Neural cell (in vitro differentiated cells): ENCODE data around the gene SYT7. TPM values are rescaled to one million over a fixed set of nuclear protein-coding genes. Genes with fewer than 3 reads are reported as not detected.
A peak's percentile ranks its signal among the peaks of the same experiment; 100 is the strongest.

Experiments used
- H2AFZ ChIP-seq: fragments of 200-600, 300-800 bp; sonication (generic), shearing (Covaris generic); 2 replicates; pipeline ENCODE4 v1.6.0; 2014; ENCODE audit warnings: low read depth, mild to moderate bottlenecking, antibody characterized with exemption, low read length, moderate library complexity
- H3F3A ChIP-seq: fragments of 200-600 bp; shearing (Covaris generic); 2 replicates; pipeline ENCODE4 v1.6.1; 2016; ENCODE audit warnings: mild to moderate bottlenecking, moderate library complexity, mixed read lengths, antibody characterized with exemption, low read length; ENCODE audit not compliant: insufficient read depth, poor library complexity, severe bottlenecking
- H3K27ac ChIP-seq: fragments of 200-600, 300-800 bp; sonication (generic), shearing (Covaris generic); 2 replicates; pipeline ENCODE4 v1.5.1; 2014; ENCODE audit warnings: mild to moderate bottlenecking, low read length, moderate library complexity
- H3K27me3 ChIP-seq: fragments of 300-800, 200-600 bp; sonication (generic), shearing (Covaris generic); 2 replicates; pipeline ENCODE4 v1.6.0; 2014; ENCODE audit warnings: mild to moderate bottlenecking, low read depth, low read length, moderate library complexity; ENCODE audit not compliant: insufficient read depth
- H3K36me3 ChIP-seq: fragments of 300-800, 200-600 bp; sonication (generic), shearing (Covaris generic); 2 replicates; pipeline ENCODE4 v1.5.1; 2014; ENCODE audit warnings: mild to moderate bottlenecking, antibody characterized with exemption, low read length, moderate library complexity; ENCODE audit not compliant: insufficient read depth
- H3K4me2 ChIP-seq: fragments of 300-800, 200-600 bp; sonication (generic), shearing (Covaris generic); 2 replicates; pipeline ENCODE4 v1.6.0; 2014; ENCODE audit warnings: mild to moderate bottlenecking, low read length
- H3K4me3 ChIP-seq: fragments of 300-800, 200-600 bp; sonication (generic), shearing (Covaris generic); 2 replicates; pipeline ENCODE4 v1.5.1; 2014; ENCODE audit warnings: mild to moderate bottlenecking, low read length, moderate library complexity
- H3K79me2 ChIP-seq: fragments of 200-600 bp; shearing (Covaris generic); replicated peaks from 2 replicates; pipeline ENCODE4 v1.6.0; 2014; ENCODE audit warnings: mild to moderate bottlenecking, low read length, moderate library complexity; ENCODE audit not compliant: insufficient read depth
- H3K9ac ChIP-seq: fragments of 300-800, 200-600 bp; sonication (generic), shearing (Covaris generic); 2 replicates; pipeline ENCODE4 v1.6.1; 2016; ENCODE audit warnings: mild to moderate bottlenecking, low read length, mixed read lengths
- H3K9me2 ChIP-seq: fragments of 200-600 bp; shearing (Covaris generic); 2 replicates; pipeline ENCODE4 v1.6.1; 2016; ENCODE audit warnings: mild to moderate bottlenecking, low read length, mixed read lengths; ENCODE audit not compliant: insufficient read depth
- H3K9me3 ChIP-seq: fragments of 200-600, 300-800 bp; sonication (generic), shearing (Covaris generic); 2 replicates; pipeline ENCODE4 v1.6.1; 2016; ENCODE audit warnings: mild to moderate bottlenecking, mixed run types, low read length, moderate library complexity, mixed read lengths
- H4K20me1 ChIP-seq: fragments of 200-600 bp; shearing (Covaris generic); 2 replicates; pipeline ENCODE4 v1.6.1; 2016; ENCODE audit warnings: mild to moderate bottlenecking, mixed run types; ENCODE audit not compliant: insufficient read depth
- CTCF ChIP-seq: fragments of 450-650 bp; IDR thresholded peaks from 2 replicates; pipeline ENCODE4 v1.5.1; 2014; ENCODE audit warnings: antibody characterized with exemption, mild to moderate bottlenecking, moderate library complexity; ENCODE audit not compliant: poor library complexity, severe bottlenecking
- EP300 ChIP-seq: fragments of 450-650 bp; conservative IDR thresholded peaks from 2 replicates; pipeline ENCODE4 v1.6.1; 2014; ENCODE audit warnings: antibody characterized with exemption, mild to moderate bottlenecking, moderate library complexity; ENCODE audit not compliant: poor library complexity, severe bottlenecking
- MXI1 ChIP-seq: fragments of 450-650 bp; conservative IDR thresholded peaks from 2 replicates; pipeline ENCODE4 v1.6.1; 2014; ENCODE audit warnings: antibody characterized with exemption, mild to moderate bottlenecking; ENCODE audit not compliant: poor library complexity, severe bottlenecking
- SMC3 ChIP-seq: fragments of 450-650 bp; conservative IDR thresholded peaks from 2 replicates; pipeline ENCODE4 v1.6.1; 2014; ENCODE audit warnings: antibody characterized with exemption, mild to moderate bottlenecking, moderate library complexity; ENCODE audit not compliant: poor library complexity
- TAF1 ChIP-seq: IDR thresholded peaks from 2 replicates; pipeline ENCODE4 v1.6.1; 2012; ENCODE audit warnings: low read depth
- polyA plus RNA-seq: library from polyadenylated mRNA; depleted of rRNA; stranded (reverse); fragments of >200 nt; gene quantifications from 2 replicates; pipeline ENCODE4 v1.2.3, GENCODE V29; 2014

The SYT7 gene
- polyA plus RNA-seq, 1 donor from 2014 or later, result 14.0 TPM

GRCh38 chr11:61610905-61611304 lies 30.0 kb upstream of the SYT7 start:
- H3K9me3 ChIP-seq, result no peaks in the 10 kb centered on the region
- no peaks in the 10 kb centered on the region for H3K27me3 ChIP-seq
- H4K20me1 ChIP-seq, result no peaks in the 10 kb centered on the region
- no peak overlapping the region for H3K4me2 ChIP-seq
- no peaks in the 10 kb centered on the region for H3F3A ChIP-seq
- TF ChIP-seq TAF1 (no peak), CTCF (no peak)
- no peaks in the 10 kb centered on the region for H3K79me2 ChIP-seq
- H3K9ac ChIP-seq, result peak overlapping the region; percentile 26
- no peaks in the 10 kb centered on the region for H3K9me2 ChIP-seq
- H3K27ac ChIP-seq, result peak overlapping the region; percentile 16
- H2AFZ ChIP-seq, result no peak overlapping the region
- H3K36me3 ChIP-seq, result no peaks in the 10 kb centered on the region
- H3K4me3 ChIP-seq, result peak overlapping the region; percentile 36

GRCh38 chr11:61609980-61610366 lies 29.1 kb upstream of the SYT7 start:
- H3K27ac ChIP-seq, result peak overlapping the region; percentile 25
- no peaks in the 10 kb centered on the region for H4K20me1 ChIP-seq
- no peak overlapping the region for H2AFZ ChIP-seq
- peak overlapping the region; percentile 9 for H3K4me3 ChIP-seq
- no peaks in the 10 kb centered on the region for H3K9me3 ChIP-seq
- peak; percentile 54 for TF ChIP-seq CTCF
- peak; percentile 51 for TF ChIP-seq SMC3
- no peak for TF ChIP-seq MXI1
- H3K27me3 ChIP-seq, result no peaks in the 10 kb centered on the region
- no peak overlapping the region for H3K9ac ChIP-seq
- H3K36me3 ChIP-seq, result no peaks in the 10 kb centered on the region
- H3K79me2 ChIP-seq, result no peaks in the 10 kb centered on the region
- H3K4me2 ChIP-seq, result no peak overlapping the region
- no peaks in the 10 kb centered on the region for H3K9me2 ChIP-seq
- H3F3A ChIP-seq, result no peaks in the 10 kb centered on the region

- H3F3A ChIP-seq, result no peaks in the 10 kb centered on the region
- H3K4me2 ChIP-seq, result no peak overlapping the region
- no peaks in the 10 kb centered on the region for H3K9me3 ChIP-seq
- no peaks in the 10 kb centered on the region for H3K9me2 ChIP-seq
- no peak overlapping the region for H3K27ac ChIP-seq
- H3K79me2 ChIP-seq, result no peaks in the 10 kb centered on the region
- no peak overlapping the region for H3K9ac ChIP-seq
- TF ChIP-seq EP300, result no peak
- TF ChIP-seq MXI1, result no peak
- no peaks in the 10 kb centered on the region for H3K36me3 ChIP-seq
- H2AFZ ChIP-seq, result no peak overlapping the region
- no peaks in the 10 kb centered on the region for H4K20me1 ChIP-seq
- H3K27me3 ChIP-seq, result no peaks in the 10 kb centered on the region
- peak overlapping the region; percentile 9 for H3K4me3 ChIP-seq
These were observed 28.4 kb upstream of the SYT7 start for GRCh38 chr11:61609000-61609979.
